PC-9 (cell line): ENCODE results near the gene NADK2. TPM values are rescaled to one million over a fixed set of nuclear protein-coding genes. Genes with fewer than 3 reads are reported as not detected.

Source experiments
- BruUV-seq: library from RNA; stranded (reverse); fragments of 400-500 nt; replicated peaks from 2 replicates; lab custom pipeline; 2021; lab: Mats Ljungman, UMichigan
- CTCF ChIA-PET: fragments of 300-600 bp; sonication (Branson Sonifier 250); formaldehyde crosslinking; loops from one replicate; lab custom pipeline; 2022; ENCODE audit warnings: antibody characterized with exemption; lab: Charles Lee
- POLR2A ChIA-PET: fragments of 300-600 bp; sonication (Branson Sonifier 250); formaldehyde crosslinking; loops from one replicate; lab custom pipeline; 2022; ENCODE audit warnings: antibody characterized with exemption; ENCODE audit not compliant: unreplicated experiment; lab: Charles Lee
- DNase-seq, 2 experiments: peaks; one replicate each; pipeline versions ENCODE4 v3.0.0 to v3.0.0-alpha.2; 2015 to 2022; ENCODE audit warnings: mixed read lengths in 1 of 2
- H2AFZ ChIP-seq: fragments of 200-600 bp; sonication (generic); 2 replicates; pipeline ENCODE4 v1.8.1; 2017; ENCODE audit warnings: antibody characterized with exemption
- H3F3A ChIP-seq: fragments of 200-600 bp; sonication (generic); 2 replicates; pipeline ENCODE4 v1.8.1; 2017; ENCODE audit warnings: antibody characterized with exemption, mild to moderate bottlenecking, low read depth; ENCODE audit not compliant: insufficient read depth
- H3K27ac ChIP-seq: fragments of 200-600 bp; sonication (generic); 2 replicates; pipeline ENCODE4 v1.6.1; 2016; ENCODE audit warnings: mixed run types
- H3K27me3 ChIP-seq: fragments of 200-600 bp; sonication (generic); 2 replicates; pipeline ENCODE4 v1.6.1; 2016; ENCODE audit warnings: low read depth, mixed run types; ENCODE audit not compliant: insufficient read depth
- H3K36me3 ChIP-seq: fragments of 200-600 bp; sonication (generic); 2 replicates; pipeline ENCODE4 v1.6.1; 2016; ENCODE audit warnings: low read depth, mixed run types
- H3K4me1 ChIP-seq: fragments of 200-600 bp; sonication (generic); replicated peaks from 2 replicates; pipeline ENCODE4 v1.6.1; 2016; ENCODE audit warnings: mixed run types; ENCODE audit not compliant: insufficient read depth
- H3K4me2 ChIP-seq: fragments of 200-600 bp; sonication (generic); 2 replicates; pipeline ENCODE4 v1.6.1; 2017; ENCODE audit warnings: mixed run types
- H3K4me3 ChIP-seq: fragments of 200-600 bp; sonication (generic); 2 replicates; pipeline ENCODE4 v1.6.1; 2016; ENCODE audit warnings: mixed run types
- H3K79me2 ChIP-seq: fragments of 200-600 bp; sonication (generic); 2 replicates; pipeline ENCODE4 v1.6.1; 2017; ENCODE audit warnings: low read depth, mixed run types
- H3K9me2 ChIP-seq: fragments of 200-600 bp; sonication (generic); 2 replicates; pipeline ENCODE4 v1.8.1; 2017; ENCODE audit warnings: mild to moderate bottlenecking; ENCODE audit not compliant: insufficient read depth
- H3K9me3 ChIP-seq: fragments of 200-600 bp; sonication (generic); 2 replicates; pipeline ENCODE4 v1.8.1; 2016; ENCODE audit warnings: low read depth; ENCODE audit not compliant: insufficient read depth
- H4K20me1 ChIP-seq: fragments of 200-600 bp; sonication (generic); 2 replicates; pipeline ENCODE4 v1.8.1; 2017; ENCODE audit not compliant: insufficient read depth
- CTCF ChIP-seq: fragments of 200-600 bp; sonication (generic); conservative IDR thresholded peaks from 2 replicates; pipeline ENCODE4 v1.6.1; 2017; ENCODE audit warnings: mixed run types, antibody characterized with exemption, mild to moderate bottlenecking, moderate library complexity
- EZH2 ChIP-seq: fragments of 200-600 bp; sonication (generic); IDR thresholded peaks from 2 replicates; pipeline ENCODE4 v1.8.0; 2017; ENCODE audit warnings: antibody characterized with exemption, low read depth
- intact Hi-C: fragments of 100-400 bp; cut with micrococcal nuclease; formaldehyde crosslinking; loops from one replicate; pipeline ENCODE4 v1.10.0; 2022; ENCODE audit not compliant: unreplicated experiment
- total RNA-seq: library from RNA; stranded (reverse); gene quantifications from 2 replicates; pipeline ENCODE4 v1.2.3, GENCODE V29; 2021

NADK2 gene
- total RNA-seq, 1 experiment from 2014 or later: 43.7 TPM

- Histone ChIP-seq H3F3A (peaks cover 7% of the 10 kb centered on the region; the same call in 1 of the 2 replicates), H3K36me3 (peaks cover 42% of the 10 kb centered on the region), H3K4me2 (no peak overlapping the region), H3K79me2 (no peaks in the 10 kb centered on the region), H3K9me2 (no peaks in the 10 kb centered on the region), H3K9me3 (no peaks in the 10 kb centered on the region), H3K27me3 (no peaks in the 10 kb centered on the region), H4K20me1 (no peaks in the 10 kb centered on the region), H2AFZ (no peak overlapping the region), H3K4me3 (no peak overlapping the region), H3K4me1 (no peaks in the 10 kb centered on the region), H3K27ac (no peak overlapping the region)
- BruUV-seq: no TSS peak
- no peak for TF ChIP-seq EZH2
- TF ChIP-seq CTCF: no peak
- ChIA-PET POLR2A (interaction anchor here (0.7 kb wide), 1 partner anchor 15 kb away, joined by 4 read pairs; no protein-coding TSS in a partner anchor), CTCF (no interaction called here)
- intact Hi-C loops: no loop called here
- no peak for DNase-seq
These were observed 60.0 kb downstream of the NADK2 start for GRCh38 chr5:36181774-36182173.

- Histone ChIP-seq H3K4me2 (no peak overlapping the region), H3K9me2 (no peaks in the 10 kb centered on the region), H3F3A (peaks cover 7% of the 10 kb centered on the region; the same call in 1 of the 2 replicates), H3K27ac (no peak overlapping the region), H3K9me3 (no peaks in the 10 kb centered on the region), H3K79me2 (no peaks in the 10 kb centered on the region), H3K4me3 (no peak overlapping the region), H2AFZ (no peak overlapping the region), H4K20me1 (no peaks in the 10 kb centered on the region), H3K27me3 (no peaks in the 10 kb centered on the region), H3K36me3 (peaks cover 42% of the 10 kb centered on the region), H3K4me1 (no peaks in the 10 kb centered on the region)
- DNase-seq: no peak
- no TSS peak for BruUV-seq
- TF ChIP-seq CTCF: no peak
- TF ChIP-seq EZH2: no peak
- CTCF ChIA-PET: no interaction called here
- intact Hi-C loops: no loop called here
- POLR2A ChIA-PET: no interaction called here
These were observed 61.0 kb downstream of the NADK2 start for GRCh38 chr5:36180556-36181350.

GRCh38 chr5:36179950-36180349 is 61.8 kb downstream of the NADK2 start:
- Histone ChIP-seq H3K27me3 (no peaks in the 10 kb centered on the region), H3K79me2 (no peaks in the 10 kb centered on the region), H3K27ac (no peak overlapping the region), H3K4me3 (no peak overlapping the region), H3K4me1 (no peaks in the 10 kb centered on the region), H3K36me3 (peaks cover 42% of the 10 kb centered on the region), H3K4me2 (no peak overlapping the region), H3F3A (peaks cover 7% of the 10 kb centered on the region; the same call in 1 of the 2 replicates), H3K9me3 (no peaks in the 10 kb centered on the region), H2AFZ (no peak overlapping the region), H4K20me1 (no peaks in the 10 kb centered on the region), H3K9me2 (no peaks in the 10 kb centered on the region)
- BruUV-seq: no TSS peak
- intact Hi-C loops: loop anchor here (2.0 to 5.0 kb wide), 3 partner anchors 61 to 512 kb away; partner anchors contain the start of gene NADK2
- CTCF ChIA-PET: no interaction called here
- DNase-seq: no peak
- POLR2A ChIA-PET: no interaction called here
- TF ChIP-seq CTCF (no peak), EZH2 (no peak)
